D721Med (cell line): ENCODE measurements around the gene RCC1.
"Not testable (repeated sequence)": the region's sequence is repeated elsewhere in the genome, so short reads cannot be mapped to it uniquely, and the experiment has no call there.

Source experiments
- DNase-seq: peaks from one replicate; pipeline ENCODE4 v3.0.0; 2011; ENCODE audit warnings: low spot score; ENCODE audit not compliant: insufficient read length
- FAIRE-seq: peaks from 2 replicates; lab custom pipeline; 2011; peaks lifted over from hg19 to GRCh38; lab: Jason Lieb, UNC
- TF ChIP-seq, protein P1 (sequence below): IDR thresholded peaks from 2 replicates; pipeline ENCODE4 v1.5.1; 2012; ENCODE audit warnings: mild to moderate bottlenecking, control low read depth; ENCODE audit not compliant: insufficient read depth; ENCODE audit errors: missing control alignments

RCC1 gene

DNA sequence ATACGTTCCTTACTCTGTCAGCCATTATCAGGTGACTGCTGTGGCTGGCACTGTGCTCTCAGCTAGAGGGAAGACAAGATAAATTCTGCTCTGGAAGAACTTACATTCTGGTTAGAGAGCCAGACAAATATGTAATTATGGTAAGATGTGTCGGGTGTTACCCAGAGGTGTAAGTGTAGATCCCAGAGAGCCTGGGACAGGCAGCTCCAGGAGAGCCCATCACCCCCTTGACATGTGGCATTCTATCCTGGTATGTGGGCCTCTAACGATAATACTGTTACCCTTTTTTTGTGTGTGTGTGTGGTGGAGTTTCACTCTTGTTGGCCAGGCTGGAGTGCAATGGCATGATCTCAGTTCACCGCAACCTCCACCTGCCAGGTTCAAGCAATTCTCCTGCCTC lies 66.1 kb downstream of the RCC1 start:
- TF ChIP-seq, protein P1, sequence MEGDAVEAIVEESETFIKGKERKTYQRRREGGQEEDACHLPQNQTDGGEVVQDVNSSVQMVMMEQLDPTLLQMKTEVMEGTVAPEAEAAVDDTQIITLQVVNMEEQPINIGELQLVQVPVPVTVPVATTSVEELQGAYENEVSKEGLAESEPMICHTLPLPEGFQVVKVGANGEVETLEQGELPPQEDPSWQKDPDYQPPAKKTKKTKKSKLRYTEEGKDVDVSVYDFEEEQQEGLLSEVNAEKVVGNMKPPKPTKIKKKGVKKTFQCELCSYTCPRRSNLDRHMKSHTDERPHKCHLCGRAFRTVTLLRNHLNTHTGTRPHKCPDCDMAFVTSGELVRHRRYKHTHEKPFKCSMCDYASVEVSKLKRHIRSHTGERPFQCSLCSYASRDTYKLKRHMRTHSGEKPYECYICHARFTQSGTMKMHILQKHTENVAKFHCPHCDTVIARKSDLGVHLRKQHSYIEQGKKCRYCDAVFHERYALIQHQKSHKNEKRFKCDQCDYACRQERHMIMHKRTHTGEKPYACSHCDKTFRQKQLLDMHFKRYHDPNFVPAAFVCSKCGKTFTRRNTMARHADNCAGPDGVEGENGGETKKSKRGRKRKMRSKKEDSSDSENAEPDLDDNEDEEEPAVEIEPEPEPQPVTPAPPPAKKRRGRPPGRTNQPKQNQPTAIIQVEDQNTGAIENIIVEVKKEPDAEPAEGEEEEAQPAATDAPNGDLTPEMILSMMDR, result no peak
- FAIRE-seq, result no peak
- DNase-seq, result no peak

GRCh38 chr1:28572891-28573290 lies 67.0 kb downstream of the RCC1 start:
- FAIRE-seq, DNase-seq: not testable (repeated sequence)

GRCh38 chr1:28573564-28573963 lies 67.7 kb downstream of the RCC1 start:
- TF ChIP-seq, protein P1, result no peak
- FAIRE-seq, result no peak
- no peak for DNase-seq

DNA sequence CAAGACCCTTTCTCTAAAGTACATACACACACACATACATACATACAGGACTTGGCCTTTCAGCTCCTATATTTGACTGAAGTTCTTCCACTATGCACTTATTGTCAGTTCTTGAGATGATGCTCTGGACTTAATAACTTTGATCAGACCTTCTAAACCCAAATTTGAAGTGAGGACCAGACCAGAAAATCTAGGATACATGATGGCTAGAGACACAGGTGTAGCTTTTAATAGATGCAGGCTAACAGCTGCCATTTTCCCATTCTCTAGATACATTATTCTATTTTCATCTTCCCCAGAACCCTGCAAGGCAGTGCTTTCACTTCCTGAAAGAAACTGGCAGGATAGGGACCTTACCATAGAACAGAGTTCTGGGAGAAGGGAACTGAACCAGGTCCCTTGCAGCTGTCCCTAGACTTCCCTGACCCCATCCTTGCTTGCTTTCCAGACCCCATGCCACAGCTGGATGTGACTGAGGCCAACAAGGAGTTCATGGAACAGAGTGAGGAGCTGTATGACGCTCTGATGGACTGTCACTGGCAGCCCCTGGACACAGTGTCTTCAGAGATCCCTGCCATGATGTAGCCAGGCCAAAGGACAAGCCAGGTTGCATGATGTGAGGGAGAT lies 71.3 kb downstream of the RCC1 start:
- no peak for FAIRE-seq
- no peak for DNase-seq
- TF ChIP-seq, protein P1, result no peak

DNA sequence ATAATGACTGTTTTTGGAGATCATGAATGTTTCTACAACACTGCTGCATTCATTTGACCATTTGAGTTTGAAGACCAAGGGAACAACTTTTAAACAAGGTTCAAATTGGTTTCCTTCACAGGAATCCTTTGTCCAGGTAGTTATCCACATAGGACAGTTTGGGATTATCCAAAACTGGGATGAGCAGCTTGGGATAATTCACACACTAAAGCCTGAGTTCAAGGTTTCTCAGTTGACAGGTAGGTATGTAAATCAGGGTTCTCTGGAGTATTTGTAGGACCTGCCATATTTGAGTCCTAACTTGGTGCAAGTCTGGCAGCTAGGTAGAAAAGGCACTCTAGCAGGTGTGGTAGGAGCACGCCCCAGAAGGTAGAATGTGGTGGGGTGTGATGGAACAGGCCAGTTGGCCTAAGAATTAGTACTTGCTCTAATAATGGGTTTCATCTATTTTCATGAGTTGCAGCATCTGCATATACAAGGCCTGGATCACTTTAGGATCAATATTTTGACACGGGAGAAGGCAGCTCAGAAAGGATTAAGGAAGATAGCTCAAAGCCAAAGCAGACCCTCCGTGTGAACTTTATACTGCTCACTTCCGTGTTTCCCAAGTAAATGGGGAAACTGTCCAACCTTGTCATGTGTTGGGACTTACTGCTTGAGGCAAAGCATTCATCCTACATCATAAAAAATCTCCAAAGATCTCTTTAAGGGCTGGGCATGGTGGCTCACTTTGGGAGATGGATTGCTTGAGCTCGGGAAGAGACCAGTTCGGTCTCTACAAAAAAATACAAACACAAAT lies 72.1 kb downstream of the RCC1 start:
- no peak for FAIRE-seq
- DNase-seq, result no peak
- TF ChIP-seq, protein P1, result no peak

- TF ChIP-seq, protein P1, result no peak
- DNase-seq (no peak), FAIRE-seq (no peak)
Measured at GRCh38 chr1:28578696-28579218, 72.9 kb downstream of the RCC1 start.

- DNase-seq, result no peak
- TF ChIP-seq, protein P1, result no peak
- FAIRE-seq, result no peak
Measured at GRCh38 chr1:28579401-28579800, 73.6 kb downstream of the RCC1 start.
